MCF 10A (cell line): ENCODE measurements around the gene LGI4. TPM values are rescaled to one million over a fixed set of nuclear protein-coding genes. Genes with fewer than 3 reads are reported as not detected.
A peak's percentile ranks its signal among the peaks of the same experiment; 100 is the strongest.

Experiments used
- BruUV-seq: library from RNA; stranded (reverse); fragments of 400-500 nt; replicated peaks from 2 replicates; lab custom pipeline; 2021; lab: Mats Ljungman, UMichigan
- CTCF ChIA-PET: fragments of 300-600 bp; sonication (Branson Sonifier 250); formaldehyde crosslinking; extraction: SDS; loops from one replicate; lab custom pipeline; 2021; ENCODE audit warnings: antibody characterized with exemption, inconsistent platforms; lab: Yijun Ruan, JAX
- POLR2A ChIA-PET: fragments of 300-600, 350-650 bp; sonication (Branson Sonifier 250); formaldehyde crosslinking; extraction: SDS; loops from one replicate; lab custom pipeline; 2020; ENCODE audit warnings: antibody characterized with exemption, inconsistent platforms; lab: Yijun Ruan, JAX
- DNase-seq: peaks from one replicate; pipeline ENCODE4 v3.0.0-alpha.2; 2018; ENCODE audit not compliant: unreplicated experiment
- H3K27ac Mint-ChIP-seq: one replicate; pipeline ENCODE4 v1.8.0; 2022; ENCODE audit warnings: mild to moderate bottlenecking, low read depth, mixed read lengths; ENCODE audit not compliant: unreplicated experiment
- H3K27me3 Mint-ChIP-seq: one replicate; pipeline ENCODE4 v1.8.0; 2022; ENCODE audit warnings: mixed read lengths; ENCODE audit not compliant: insufficient read depth, unreplicated experiment
- H3K36me3 Mint-ChIP-seq: one replicate; pipeline ENCODE4 v1.8.0; 2022; ENCODE audit warnings: mild to moderate bottlenecking, moderate library complexity, mixed read lengths; ENCODE audit not compliant: insufficient read depth, unreplicated experiment
- H3K4me1 Mint-ChIP-seq: one replicate; pipeline ENCODE4 v1.8.0; 2022; ENCODE audit warnings: mixed read lengths; ENCODE audit not compliant: insufficient read depth, unreplicated experiment
- H3K4me3 Mint-ChIP-seq: one replicate; pipeline ENCODE4 v1.8.0; 2022; ENCODE audit warnings: mild to moderate bottlenecking, moderate library complexity, mixed read lengths; ENCODE audit not compliant: unreplicated experiment
- H3K9me3 Mint-ChIP-seq: one replicate; pipeline ENCODE4 v1.8.0; 2022; ENCODE audit warnings: mixed read lengths; ENCODE audit not compliant: unreplicated experiment
- CTCF ChIP-seq: fragments of 200-600 bp; IDR thresholded peaks from one replicate; pipeline ENCODE4 v1.8.0; 2022; ENCODE audit warnings: antibody characterized with exemption, mild to moderate bottlenecking; ENCODE audit not compliant: unreplicated experiment
- intact Hi-C: fragments of 100-400 bp; cut with micrococcal nuclease; formaldehyde crosslinking; loops from 2 replicates; pipeline ENCODE4 v1.14.1; 2022
- total RNA-seq: library from RNA; stranded (reverse); gene quantifications from 2 replicates; pipeline ENCODE4 v1.2.3, GENCODE V29; 2022

LGI4 gene
- total RNA-seq, 1 experiment from 2014 or later: not detected

GRCh38 chr19:35106898-35107541 lies 27.8 kb downstream of the LGI4 start:
- H3K4me3 Mint-ChIP-seq: peak overlapping the region; percentile 37

GRCh38 chr19:35106291-35106583 lies 28.6 kb downstream of the LGI4 start:
- intact Hi-C loops: no loop called here
- ChIA-PET CTCF (interaction anchor here (0.7 to 3.4 kb wide), 3 partner anchors 29 to 62 kb away, joined by 3 to 16 read pairs (median 13); partner anchors contain the start of gene LGI4), POLR2A (interaction anchor here (1.5 to 7.1 kb wide), 3 partner anchors 8 to 17 kb away, joined by 10 to 40 read pairs (median 17); partner anchors contain the start of gene FXYD3)
- DNase-seq: no peak
- Mint-ChIP-seq H3K36me3 (no peaks in the 10 kb centered on the region), H3K27ac (no peak overlapping the region), H3K27me3 (no peaks in the 10 kb centered on the region), H3K4me3 (no peak overlapping the region), H3K4me1 (peaks cover 21% of the 10 kb centered on the region), H3K9me3 (no peaks in the 10 kb centered on the region)
- BruUV-seq: no TSS peak
- TF ChIP-seq CTCF: no peak

More at GRCh38 chr19:35106898-35107541, 27.8 kb downstream of the LGI4 start:
- H3K36me3 Mint-ChIP-seq: no peaks in the 10 kb centered on the region
- H3K27ac Mint-ChIP-seq: peak overlapping the region; percentile 71
- POLR2A ChIA-PET: interaction anchor here (1.5 to 7.1 kb wide), 3 partner anchors 9 to 16 kb away, joined by 10 to 40 read pairs (median 17); partner anchors contain the start of gene FXYD3
- DNase-seq: no peak
- CTCF ChIA-PET: interaction anchor here (0.7 to 3.4 kb wide), 4 partner anchors 28 to 123 kb away, joined by 3 to 16 read pairs (median 8); partner anchors contain the start of gene LGI4
- H3K4me1 Mint-ChIP-seq: peaks cover 21% of the 10 kb centered on the region
- no peaks in the 10 kb centered on the region for H3K9me3 Mint-ChIP-seq
- no peaks in the 10 kb centered on the region for H3K27me3 Mint-ChIP-seq
- intact Hi-C loops: no loop called here
- TF ChIP-seq CTCF: no peak
- no TSS peak for BruUV-seq

- no peaks in the 10 kb centered on the region for H3K9me3 Mint-ChIP-seq
- no peak for TF ChIP-seq CTCF
- ChIA-PET POLR2A (interaction anchor here (1.9 to 7.1 kb wide), 2 partner anchors 8 to 11 kb away, joined by 17 to 40 read pairs; partner anchors contain the start of gene FXYD3), CTCF (interaction anchor here (0.7 to 3.4 kb wide), 4 partner anchors 10 to 61 kb away, joined by 3 to 16 read pairs (median 8); partner anchors contain the start of genes FXYD3 and LGI4)
- H3K27me3 Mint-ChIP-seq: no peaks in the 10 kb centered on the region
- no peak overlapping the region for H3K4me3 Mint-ChIP-seq
- intact Hi-C loops: no loop called here
- H3K36me3 Mint-ChIP-seq: no peaks in the 10 kb centered on the region
- H3K27ac Mint-ChIP-seq: no peak overlapping the region
- H3K4me1 Mint-ChIP-seq: peaks cover 21% of the 10 kb centered on the region
- no TSS peak for BruUV-seq
- DNase-seq: no peak
Observed at GRCh38 chr19:35105411-35106290, 29.2 kb downstream of the LGI4 start.

GRCh38 chr19:35105047-35105410 lies 29.8 kb downstream of the LGI4 start:
- no peaks in the 10 kb centered on the region for H3K9me3 Mint-ChIP-seq
- H3K27me3 Mint-ChIP-seq: no peaks in the 10 kb centered on the region
- peaks cover 19% of the 10 kb centered on the region for H3K4me1 Mint-ChIP-seq
- H3K36me3 Mint-ChIP-seq: no peaks in the 10 kb centered on the region
- CTCF ChIA-PET: interaction anchor here (1.3 kb wide), 1 partner anchor 10 kb away, joined by 4 read pairs; the partner anchor contains the start of gene FXYD3
- H3K27ac Mint-ChIP-seq: no peak overlapping the region
- no peak overlapping the region for H3K4me3 Mint-ChIP-seq
- TF ChIP-seq CTCF: no peak
- no peak for DNase-seq
- POLR2A ChIA-PET: no interaction called here
- BruUV-seq: no TSS peak
- intact Hi-C loops: no loop called here
